HG03460 (cell line): ENCODE measurements around the gene OR7C2.

ENCODE experiments used
- ATAC-seq: cut with Tn5 transposase; IDR thresholded peaks from one replicate; pipeline ENCODE4 v1.9.1; 2021; ENCODE audit not compliant: unreplicated experiment

Gene OR7C2

GRCh38 chr19:14978161-14978776 lies 37.0 kb downstream of the OR7C2 start:
- no peak for ATAC-seq

GRCh38 chr19:14979476-14980255 lies 38.4 kb downstream of the OR7C2 start, which contains the start of gene SLC1A6:
TSS of gene SLC1A6 (minus strand) at chr19:14979864. CDS start at chr19:14972910, 6,954 bp downstream.
- ATAC-seq: no peak

GRCh38 chr19:14985133-14985532 lies 43.8 kb downstream of the OR7C2 start:
- ATAC-seq: no peak
